SK-N-SH (cell line): Measurements from ENCODE around the gene NLGN3. TPM values are rescaled to one million over a fixed set of nuclear protein-coding genes. Genes with fewer than 3 reads are reported as not detected.

Source experiments
- CTCF ChIA-PET: fragments of 300-600, 350-600 bp; formaldehyde crosslinking; extraction: SDS; loops from one replicate; lab custom pipeline; 2021; lab: Yijun Ruan, JAX
- POLR2A ChIA-PET: fragments of 350-600 bp; sonication (Branson Sonifier 250); formaldehyde crosslinking; extraction: SDS; loops from one replicate; lab custom pipeline; 2020; ENCODE audit warnings: antibody characterized with exemption, inconsistent platforms; lab: Yijun Ruan, JAX
- DNase-seq: peaks from one replicate; pipeline ENCODE4 v3.0.0; 2012
- H2AFZ ChIP-seq: fragments of 200-600 bp; sonication (generic); 2 replicates; pipeline ENCODE4 v1.8.1; 2016; ENCODE audit warnings: antibody characterized with exemption, mild to moderate bottlenecking, low read depth
- H3F3A ChIP-seq: fragments of 200-600 bp; sonication (generic); replicated peaks from 2 replicates; pipeline ENCODE3; 2016; ENCODE audit warnings: antibody characterized with exemption, mild to moderate bottlenecking; ENCODE audit not compliant: insufficient read depth
- H3K27ac ChIP-seq, 2 experiments: fragments of 200-500 bp in 1 of 2; fragments of 200-600 bp in 1 of 2; sonication (Bioruptor generic) in 1 of 2; sonication (generic), shearing (Covaris generic) in 1 of 2; 2 replicates each; pipeline versions ENCODE4 v1.5.1 to v1.6.1; 2014 to 2016; ENCODE audit warnings: low read depth in 2 of 2, inconsistent platforms in 1 of 2, low read length in 1 of 2, mild to moderate bottlenecking in 1 of 2, mixed read lengths in 1 of 2
- H3K27me3 ChIP-seq: fragments of 200-600 bp; sonication (generic), shearing (Covaris generic); 2 replicates; pipeline ENCODE4 v1.6.1; 2016; ENCODE audit warnings: mixed run types; ENCODE audit not compliant: insufficient read depth
- H3K36me3 ChIP-seq, 2 experiments: fragments of 200-500 bp in 1 of 2; fragments of 200-600 bp in 1 of 2; sonication (Bioruptor generic) in 1 of 2; sonication (generic) in 1 of 2; replicated peaks in 1 of 2; 2 replicates each; pipeline versions ENCODE3 to v1.5.1; 2014 to 2016; ENCODE audit warnings: low read length in 1 of 2, mild to moderate bottlenecking in 1 of 2; ENCODE audit not compliant: insufficient read depth in 2 of 2, control insufficient read depth in 1 of 2
- H3K4me1 ChIP-seq, 2 experiments: fragments of 200-500 bp in 1 of 2; fragments of 200-600 bp in 1 of 2; sonication (Bioruptor generic) in 1 of 2; sonication (generic), shearing (Covaris generic) in 1 of 2; 2 replicates each; pipeline versions ENCODE4 v1.5.1 to v1.6.1; 2014 to 2016; ENCODE audit warnings: low read depth in 1 of 2, low read length in 1 of 2, mixed run types in 1 of 2; ENCODE audit not compliant: insufficient read depth in 2 of 2, control insufficient read depth in 1 of 2
- H3K4me2 ChIP-seq: fragments of 200-600 bp; sonication (generic), shearing (Covaris generic); 2 replicates; pipeline ENCODE4 v1.6.1; 2017; ENCODE audit warnings: mixed run types
- H3K4me3 ChIP-seq, 2 experiments: fragments of 200-500 bp in 1 of 2; fragments of 200-600 bp in 1 of 2; sonication (Bioruptor generic) in 1 of 2; sonication (generic), shearing (Covaris generic) in 1 of 2; 2 replicates each; pipeline versions ENCODE4 v1.5.1 to v1.8.1; 2014 to 2016; ENCODE audit warnings: low read depth in 2 of 2, inconsistent platforms in 1 of 2, low read length in 1 of 2, mild to moderate bottlenecking in 1 of 2, mixed read lengths in 1 of 2, moderate library complexity in 1 of 2
- H3K79me2 ChIP-seq: fragments of 200-600 bp; sonication (generic); 2 replicates; pipeline ENCODE4 v1.8.1; 2017; ENCODE audit warnings: mild to moderate bottlenecking; ENCODE audit not compliant: insufficient read depth
- H3K9ac ChIP-seq: fragments of 200-600 bp; sonication (generic); 2 replicates; pipeline ENCODE4 v1.6.1; 2017; ENCODE audit warnings: mixed run types
- H3K9me2 ChIP-seq: fragments of 200-600 bp; sonication (generic); 2 replicates; pipeline ENCODE4 v1.6.1; 2017; ENCODE audit warnings: mixed run types
- H3K9me3 ChIP-seq: fragments of 200-600 bp; sonication (generic); 2 replicates; pipeline ENCODE4 v1.6.1; 2017; ENCODE audit warnings: mixed run types, mild to moderate bottlenecking, moderate library complexity
- H4K20me1 ChIP-seq: fragments of 200-600 bp; sonication (generic); 2 replicates; pipeline ENCODE4 v1.6.1; 2017; ENCODE audit warnings: mild to moderate bottlenecking, mixed run types; ENCODE audit not compliant: insufficient read depth
- CHD2 ChIP-seq: fragments of 150-350 bp; IDR thresholded peaks from 2 replicates; pipeline ENCODE4 v1.6.1; 2018; ENCODE audit warnings: low read length; ENCODE audit not compliant: partially characterized antibody
- CTCF ChIP-seq: fragments of 200-600 bp; sonication (generic); IDR thresholded peaks from 2 replicates; pipeline ENCODE4 v1.6.1; 2017; ENCODE audit warnings: antibody characterized with exemption, mild to moderate bottlenecking, moderate library complexity
- ELF1 ChIP-seq: IDR thresholded peaks from 2 replicates; pipeline ENCODE4 v1.4.0; 2012
- EZH2phosphoT487 ChIP-seq: fragments of 200-600 bp; sonication (generic); IDR thresholded peaks from 2 replicates; pipeline ENCODE4 v1.6.1; 2017; ENCODE audit warnings: low read depth, mixed run types, mild to moderate bottlenecking, antibody characterized with exemption, moderate library complexity, borderline replicate concordance
- FOXJ3 ChIP-seq: sonication (generic); formaldehyde crosslinking; IDR thresholded peaks from 2 replicates; pipeline ENCODE4 v1.5.1; 2020; ENCODE audit warnings: mild to moderate bottlenecking, missing genetic modification reagents
- GABPA ChIP-seq: IDR thresholded peaks from 2 replicates; pipeline ENCODE4 v1.4.0; 2012; ENCODE audit warnings: low read depth, mild to moderate bottlenecking
- GATA2 ChIP-seq: sonication (generic); formaldehyde crosslinking; IDR thresholded peaks from 2 replicates; pipeline ENCODE4 v1.5.0; 2020; ENCODE audit warnings: mild to moderate bottlenecking, missing genetic modification reagents
- IRF3 ChIP-seq: fragments of 150-350 bp; IDR thresholded peaks from 2 replicates; pipeline ENCODE4 v1.6.1; 2016; ENCODE audit warnings: mild to moderate bottlenecking, low read depth, low read length
- NRF1 ChIP-seq: IDR thresholded peaks from 2 replicates; pipeline ENCODE4 v1.6.1; 2012; ENCODE audit warnings: low read depth, mild to moderate bottlenecking, low read length
- POLR2AphosphoS5 ChIP-seq: IDR thresholded peaks from 2 replicates; pipeline ENCODE4 v1.6.1; 2012; ENCODE audit warnings: low read depth, low read length
- RAD21 ChIP-seq: IDR thresholded peaks from 2 replicates; pipeline ENCODE4 v1.6.1; 2012; ENCODE audit warnings: mild to moderate bottlenecking, low read length
- RFX5 ChIP-seq: IDR thresholded peaks from 2 replicates; pipeline ENCODE4 v1.6.1; 2012; ENCODE audit warnings: mild to moderate bottlenecking, improper control_type of control experiment, low read length
- RXRA ChIP-seq: IDR thresholded peaks from 2 replicates; pipeline ENCODE4 v1.4.0; 2012; ENCODE audit warnings: low read depth, mild to moderate bottlenecking, borderline replicate concordance
- SIN3A ChIP-seq: IDR thresholded peaks from 2 replicates; pipeline ENCODE4 v1.6.1; 2012; ENCODE audit warnings: low read depth, mild to moderate bottlenecking, low read length, moderate library complexity, borderline replicate concordance
- TEAD4 ChIP-seq: IDR thresholded peaks from 2 replicates; pipeline ENCODE4 v1.4.0; 2012; ENCODE audit warnings: mild to moderate bottlenecking, borderline replicate concordance; ENCODE audit not compliant: insufficient read depth
- USF1 ChIP-seq: IDR thresholded peaks from 2 replicates; pipeline ENCODE4 v1.4.0; 2012; ENCODE audit warnings: low read depth, borderline replicate concordance
- USF2 ChIP-seq: fragments of 150-350 bp; IDR thresholded peaks from 2 replicates; pipeline ENCODE4 v1.6.1; 2017; ENCODE audit warnings: antibody characterized with exemption, low read length, low read depth, borderline replicate concordance
- YY1 ChIP-seq: IDR thresholded peaks from 2 replicates; pipeline ENCODE4 v1.4.0; 2012; ENCODE audit warnings: low read depth, mild to moderate bottlenecking
- ZBTB33 ChIP-seq: IDR thresholded peaks from 2 replicates; pipeline ENCODE4 v1.4.0; 2012; ENCODE audit warnings: low read depth, borderline replicate concordance
- WGBS: methylation state at CpG from one replicate; pipeline ENCODE4 v1.1.6; 2017; ENCODE audit warnings: low lambda C conversion rate; 5-methylcytosine and 5-hydroxymethylcytosine counted together
- polyA plus RNA-seq, 3 experiments: library from polyadenylated mRNA; depleted of rRNA; stranded (reverse); fragments of >200 nt; gene quantifications; 2 replicates each; pipeline ENCODE4 v1.2.3, GENCODE V29; 2012

Gene NLGN3
- polyA plus RNA-seq, 1 of the 3 experiments (the other 2 are of a cell fraction), result 5.3 TPM

GRCh38 chrX:71167031-71167781 lies 22.6 kb downstream of the NLGN3 start:
- Histone ChIP-seq H3K9me2 (no peaks in the 10 kb centered on the region), H4K20me1 (no peaks in the 10 kb centered on the region), H3K27me3 (peaks cover 41% of the 10 kb centered on the region), H3K36me3 (no peaks in the 10 kb centered on the region), H3F3A (no peaks in the 10 kb centered on the region), H3K9ac (no peak overlapping the region), H3K79me2 (no peaks in the 10 kb centered on the region)
- no peak for DNase-seq
- CTCF ChIA-PET, result no interaction called here
- no peak for TF ChIP-seq RXRA
- TF ChIP-seq NRF1, result no peak
- no peak for TF ChIP-seq IRF3
- TF ChIP-seq SIN3A, result no peak
- TF ChIP-seq RFX5, result no peak
- TF ChIP-seq YY1, result no peak
- no peak for TF ChIP-seq GATA2 (CRISPR knock-in tag)
- TF ChIP-seq ELF1, result no peak
- no peak for TF ChIP-seq RAD21
- TF ChIP-seq CTCF, result no peak
- no peak for TF ChIP-seq ZBTB33
- no peak for TF ChIP-seq GABPA
- TF ChIP-seq, all 33 proteins: peak for 0
- Histone ChIP-seq H2AFZ (no peak overlapping the region), H3K9me3 (no peaks in the 10 kb centered on the region), H3K4me2 (no peak overlapping the region), H3K27ac (no peak overlapping the region), H3K4me1 (no peaks in the 10 kb centered on the region), H3K4me3 (no peak overlapping the region)
- WGBS, result 48% methylated on average over 12 of the region's 17 CpGs
- POLR2A ChIA-PET, result no interaction called here

GRCh38 chrX:71168134-71168533 lies 23.5 kb downstream of the NLGN3 start:
- Histone ChIP-seq H4K20me1 (no peaks in the 10 kb centered on the region), H3K9me2 (no peaks in the 10 kb centered on the region), H3K36me3 (no peaks in the 10 kb centered on the region), H2AFZ (no peak overlapping the region), H3K9ac (no peak overlapping the region), H3K27ac (no peak overlapping the region), H3K27me3 (peaks cover 41% of the 10 kb centered on the region), H3K79me2 (no peaks in the 10 kb centered on the region), H3K4me1 (no peaks in the 10 kb centered on the region), H3K4me2 (no peak overlapping the region), H3F3A (no peaks in the 10 kb centered on the region), H3K9me3 (no peaks in the 10 kb centered on the region), H3K4me3 (no peak overlapping the region)
- ChIA-PET POLR2A (no interaction called here), CTCF (no interaction called here)
- 69% methylated on average over 6 of the region's 8 CpGs for WGBS
- no peak for DNase-seq
- TF ChIP-seq IRF3, result no peak
- TF ChIP-seq YY1, result no peak
- TF ChIP-seq TEAD4, result no peak
- no peak for TF ChIP-seq USF1
- no peak for TF ChIP-seq RAD21
- no peak for TF ChIP-seq NRF1
- no peak for TF ChIP-seq EZH2phosphoT487
- no peak for TF ChIP-seq POLR2AphosphoS5
- no peak for TF ChIP-seq FOXJ3
- TF ChIP-seq USF2, result no peak
- no peak for TF ChIP-seq CHD2
